Amygdala (tissue), 56 donors: ENCODE results near the gene MRPL12.

Experiments
- DNase-seq, 56 donors: peaks; one replicate each; lab custom pipeline; 2025; lab: John Stamatoyannopoulos, UW

The MRPL12 gene

DNA sequence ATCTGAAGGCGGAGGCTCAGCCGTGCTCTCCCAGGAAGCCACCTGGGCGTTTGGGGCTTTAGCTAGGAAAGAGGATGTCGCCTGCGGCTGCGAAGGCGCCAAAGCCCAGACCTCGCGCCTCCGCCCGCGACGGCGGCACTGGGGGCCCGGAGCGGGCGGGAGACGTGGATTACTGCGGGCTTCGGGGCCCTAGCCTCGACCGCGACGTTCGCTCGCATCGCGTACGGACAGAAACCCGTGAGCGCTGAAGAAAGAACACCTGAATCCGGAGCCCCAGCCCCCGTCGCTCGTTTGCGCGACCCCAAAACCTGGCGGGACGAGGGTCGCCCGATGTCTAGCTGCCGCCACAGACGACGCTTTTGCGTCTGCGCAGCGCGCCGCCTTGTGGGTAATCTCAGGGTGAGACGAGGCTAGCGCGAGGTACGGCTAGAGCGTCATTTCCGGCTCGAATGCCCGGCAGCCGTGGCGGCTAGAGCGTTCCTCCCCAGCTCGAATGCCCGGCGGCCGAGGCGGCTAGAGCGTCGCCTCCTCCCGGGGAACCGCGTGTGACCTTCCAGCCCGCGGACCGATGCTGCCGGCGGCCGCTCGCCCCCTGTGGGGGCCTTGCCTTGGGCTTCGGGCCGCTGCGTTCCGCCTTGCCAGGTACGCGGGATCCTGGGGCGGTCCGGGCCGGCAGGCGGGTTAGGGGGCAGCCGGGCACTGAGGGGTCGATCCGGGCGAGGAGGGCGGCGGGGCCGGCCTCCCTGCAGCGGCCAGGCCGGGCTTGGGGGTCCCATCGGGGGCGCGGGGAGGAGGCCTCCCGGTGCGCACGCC lies at the start of gene MRPL12:
Gene MRPL12 (plus strand): TSS at position 434 of the 813 bp plus-strand sequence. CDS start 135 bp downstream, at position 569.
- peak; percentile 61 to 97 (median 90) for DNase-seq

DNA sequence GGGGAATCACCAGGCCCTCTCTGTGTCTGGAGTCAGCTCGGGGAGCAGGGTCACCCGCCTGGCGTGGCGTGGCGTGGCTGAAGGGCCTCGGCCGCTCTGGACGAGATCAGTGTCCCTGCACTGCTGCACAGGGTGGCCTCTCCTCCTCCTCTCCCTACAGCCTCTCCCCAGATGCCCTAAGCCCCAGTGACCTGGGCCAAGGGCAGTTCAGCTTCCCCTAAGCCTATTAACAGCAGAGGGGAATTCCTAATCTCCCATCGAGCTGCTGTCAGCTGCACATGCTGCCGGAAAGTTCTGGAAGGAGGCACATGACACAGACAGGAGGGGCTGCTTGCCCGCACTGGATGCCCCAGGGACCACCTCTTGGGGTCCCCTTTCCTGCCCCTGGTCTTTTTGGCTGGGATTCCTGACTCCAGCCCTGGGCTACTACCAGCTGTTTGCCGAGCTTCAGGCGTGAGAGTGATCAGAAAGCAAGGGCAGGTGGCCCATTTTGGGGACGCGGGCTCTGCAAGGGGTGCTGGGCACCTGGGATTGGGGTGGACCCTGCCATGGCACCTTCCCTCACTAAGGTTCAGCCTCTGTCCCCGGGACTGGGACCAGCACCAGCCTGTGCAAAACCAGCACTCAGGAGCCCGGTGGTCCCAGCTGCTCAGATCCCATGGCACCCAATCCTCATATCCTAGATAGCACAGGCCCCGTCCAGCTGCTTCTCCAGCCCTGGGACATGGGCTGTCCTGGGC lies 47.6 kb upstream of the MRPL12 start:
- no peak for DNase-seq

DNA sequence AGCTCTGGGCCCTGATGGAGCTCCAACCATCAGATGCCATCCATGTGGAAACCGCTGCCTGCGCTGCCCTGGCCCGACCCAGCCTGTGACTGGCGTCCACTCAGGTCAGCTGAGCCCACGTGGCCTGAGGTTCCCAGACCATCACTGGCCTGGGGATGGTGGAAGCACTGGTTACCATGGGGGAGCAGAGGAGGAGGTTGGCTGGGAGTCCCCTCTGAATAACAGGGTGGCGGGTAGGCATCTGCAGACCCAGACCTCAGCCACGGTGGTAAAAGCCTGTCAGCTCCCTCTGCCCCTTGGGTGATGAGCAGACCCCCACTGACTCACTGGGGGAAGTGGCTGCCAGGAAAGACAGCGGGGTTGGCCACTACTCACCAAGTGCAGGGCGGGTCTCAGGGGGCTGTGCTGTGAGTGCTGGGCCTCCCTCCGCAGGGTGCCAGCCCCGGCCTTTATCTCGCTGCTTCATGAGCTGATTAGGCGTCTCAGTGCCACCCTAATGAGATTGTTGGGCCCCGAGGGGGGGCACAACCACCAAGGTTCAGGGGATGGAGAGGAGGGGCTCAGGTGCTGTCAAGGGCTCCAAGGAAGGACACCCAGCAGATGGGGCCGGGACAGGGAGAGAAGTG lies 46.9 kb upstream of the MRPL12 start, which contains the start of gene PDE6G:
Gene PDE6G (minus strand): TSS at position 425 of the 626 bp plus-strand sequence. CDS start 3,237 bp downstream, outside the sequence.
- no peak for DNase-seq

DNA sequence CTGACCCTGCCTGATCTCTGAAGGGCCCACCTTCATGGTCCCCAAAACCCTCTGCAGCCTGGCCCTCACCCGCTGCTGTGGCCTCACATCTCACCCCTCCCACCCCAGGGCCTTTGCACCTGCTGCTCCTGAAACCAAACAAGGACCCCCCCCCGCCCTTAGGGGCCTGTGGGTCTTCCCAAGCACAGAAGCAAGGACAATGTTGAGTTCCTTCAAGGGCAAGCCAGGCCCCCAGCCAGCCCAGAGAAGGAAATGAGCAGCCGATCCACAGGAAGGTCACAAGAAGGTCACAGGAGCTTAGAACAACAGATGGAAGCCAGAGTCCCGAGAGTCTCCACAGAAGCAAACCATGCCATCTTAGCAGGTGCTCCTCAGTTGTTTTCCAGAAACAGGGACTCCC lies 46.3 kb upstream of the MRPL12 start:
- no peak for DNase-seq

DNA sequence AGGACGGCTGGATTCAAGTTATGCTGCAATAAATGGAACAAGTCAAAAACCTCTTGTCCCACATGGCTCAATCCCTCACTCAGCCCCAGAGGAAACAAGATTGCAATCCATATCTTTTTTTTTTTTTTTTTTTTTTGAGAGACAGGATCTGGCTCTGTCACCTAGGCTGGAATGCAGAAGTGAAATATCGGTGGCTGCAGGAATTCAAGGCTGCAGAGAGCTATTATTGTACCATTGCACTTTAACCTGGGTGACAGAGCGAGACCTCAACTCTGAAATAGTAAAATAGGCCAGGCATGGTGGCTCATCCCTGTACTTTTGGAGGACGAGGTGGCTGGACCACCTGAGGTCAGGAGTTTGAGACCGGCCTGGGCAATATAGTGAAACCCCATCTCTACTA lies 44.1 kb upstream of the MRPL12 start:
- no peak for DNase-seq

DNA sequence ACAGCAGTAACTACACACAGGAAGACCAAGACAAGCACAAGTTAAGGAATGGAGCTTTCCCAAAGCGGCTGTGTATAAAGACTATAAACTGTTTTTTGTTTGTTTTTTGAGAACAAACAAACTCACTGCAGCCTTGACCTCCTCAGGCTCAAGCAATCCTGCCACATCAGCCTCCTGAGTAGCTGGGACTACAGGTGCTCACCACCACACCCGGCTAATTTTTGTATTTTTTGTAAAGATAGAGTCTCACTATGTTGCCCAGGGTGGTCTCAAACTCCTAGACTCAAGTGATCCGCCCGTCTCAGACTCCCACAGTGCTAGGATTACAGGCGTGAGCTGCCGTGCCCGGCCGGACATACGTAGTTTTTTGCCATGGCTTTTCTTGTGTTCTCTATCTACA lies 42.7 kb upstream of the MRPL12 start:
- no peak for DNase-seq

DNA sequence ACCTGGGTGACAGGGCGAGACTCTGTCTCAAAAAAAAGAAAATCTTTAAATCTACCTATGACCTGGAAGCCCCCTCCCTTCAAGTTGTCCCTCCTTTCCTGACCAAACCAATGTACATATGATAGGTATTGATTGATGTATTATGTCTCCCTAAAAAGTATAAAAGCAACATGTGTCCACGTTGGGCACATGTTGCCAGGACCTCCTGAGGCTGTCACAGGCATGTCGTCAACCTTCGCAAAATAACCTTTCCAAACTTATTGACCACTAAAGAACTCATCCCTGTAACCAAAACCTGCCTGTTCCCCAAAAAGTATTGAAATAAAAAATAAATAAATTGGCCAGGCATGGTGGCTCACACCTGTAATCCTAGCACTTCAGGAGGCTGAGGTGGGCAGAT lies 41.2 kb upstream of the MRPL12 start:
- DNase-seq: no peak

DNA sequence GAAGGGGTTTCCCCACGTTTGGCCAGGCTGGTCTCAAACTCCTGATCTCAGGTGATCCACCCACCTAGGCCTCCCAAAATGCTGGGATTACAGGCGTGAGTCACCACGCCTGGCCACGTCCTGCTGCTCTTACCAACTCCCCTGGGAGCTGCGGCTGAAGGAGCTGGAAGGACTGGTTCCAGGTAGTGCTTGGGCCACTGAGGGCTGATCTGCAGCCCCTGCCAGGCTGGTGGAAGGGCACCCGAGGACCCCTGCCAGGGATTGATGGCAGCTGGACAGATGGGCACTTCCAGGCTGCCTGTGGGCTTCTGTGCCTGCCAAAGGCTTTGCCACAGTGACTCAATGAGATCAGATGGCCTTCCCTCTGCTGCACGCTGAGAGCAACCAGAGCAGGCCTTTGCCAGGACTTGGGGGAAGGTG lies 39.1 kb upstream of the MRPL12 start:
- no peak for DNase-seq

DNA sequence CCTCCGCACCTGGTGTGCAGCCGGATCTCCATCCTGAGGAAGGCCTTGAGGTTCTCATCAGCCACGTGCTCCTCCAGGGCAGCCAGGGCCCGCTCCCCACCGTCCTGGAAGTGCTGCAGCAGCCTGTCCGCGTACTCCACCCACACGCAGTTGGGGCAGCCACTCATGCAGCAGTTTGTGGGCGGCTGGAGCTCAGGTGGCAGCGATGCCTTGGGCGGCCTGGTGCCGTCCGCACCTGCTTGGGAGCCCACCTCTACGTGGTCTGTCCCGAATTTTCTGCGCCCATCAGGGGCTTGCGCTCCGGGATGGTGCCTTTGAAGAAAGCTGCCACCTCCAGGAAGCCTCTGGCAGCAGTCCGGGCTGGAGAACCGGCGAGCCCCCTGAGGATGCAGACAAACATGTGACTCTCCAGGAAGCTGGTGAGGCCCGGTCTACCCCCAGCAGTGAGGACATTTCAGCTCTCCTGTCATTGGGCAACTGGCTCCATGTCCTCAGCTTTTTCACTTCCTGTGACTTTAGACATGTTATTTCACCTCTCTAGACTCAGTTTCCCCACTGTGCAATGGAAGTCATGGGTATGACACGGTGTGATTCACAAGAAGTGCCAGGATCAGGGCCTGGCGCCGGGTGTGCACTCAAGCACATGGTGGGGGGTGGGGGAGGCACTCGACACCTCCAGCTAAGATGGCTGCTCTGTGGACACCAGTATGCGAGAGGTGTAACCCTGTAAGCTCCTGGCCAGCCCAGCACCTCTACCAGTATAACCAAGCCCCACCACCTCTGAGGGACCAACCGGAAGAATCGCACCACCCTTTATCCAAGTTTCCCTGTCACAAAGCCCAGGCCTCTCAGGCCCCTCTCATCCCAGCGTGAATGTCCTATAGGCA lies 37.7 kb upstream of the MRPL12 start:
- DNase-seq: peak in 5 of 56 donors; percentile 7 to 31 (median 18)

DNA sequence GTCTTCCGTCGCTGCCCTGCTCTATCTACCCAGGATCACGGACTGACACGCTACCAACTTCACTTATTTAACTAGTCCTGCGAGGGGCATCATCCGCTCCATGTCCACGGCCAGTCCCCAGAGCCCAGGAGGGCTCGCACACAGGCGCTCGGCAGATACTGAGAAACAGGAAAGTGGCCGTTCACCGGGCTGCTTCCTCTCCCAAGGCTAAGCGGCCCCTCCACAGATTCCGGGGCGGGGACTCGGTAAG lies 37.1 kb upstream of the MRPL12 start:
- DNase-seq: no peak

DNA sequence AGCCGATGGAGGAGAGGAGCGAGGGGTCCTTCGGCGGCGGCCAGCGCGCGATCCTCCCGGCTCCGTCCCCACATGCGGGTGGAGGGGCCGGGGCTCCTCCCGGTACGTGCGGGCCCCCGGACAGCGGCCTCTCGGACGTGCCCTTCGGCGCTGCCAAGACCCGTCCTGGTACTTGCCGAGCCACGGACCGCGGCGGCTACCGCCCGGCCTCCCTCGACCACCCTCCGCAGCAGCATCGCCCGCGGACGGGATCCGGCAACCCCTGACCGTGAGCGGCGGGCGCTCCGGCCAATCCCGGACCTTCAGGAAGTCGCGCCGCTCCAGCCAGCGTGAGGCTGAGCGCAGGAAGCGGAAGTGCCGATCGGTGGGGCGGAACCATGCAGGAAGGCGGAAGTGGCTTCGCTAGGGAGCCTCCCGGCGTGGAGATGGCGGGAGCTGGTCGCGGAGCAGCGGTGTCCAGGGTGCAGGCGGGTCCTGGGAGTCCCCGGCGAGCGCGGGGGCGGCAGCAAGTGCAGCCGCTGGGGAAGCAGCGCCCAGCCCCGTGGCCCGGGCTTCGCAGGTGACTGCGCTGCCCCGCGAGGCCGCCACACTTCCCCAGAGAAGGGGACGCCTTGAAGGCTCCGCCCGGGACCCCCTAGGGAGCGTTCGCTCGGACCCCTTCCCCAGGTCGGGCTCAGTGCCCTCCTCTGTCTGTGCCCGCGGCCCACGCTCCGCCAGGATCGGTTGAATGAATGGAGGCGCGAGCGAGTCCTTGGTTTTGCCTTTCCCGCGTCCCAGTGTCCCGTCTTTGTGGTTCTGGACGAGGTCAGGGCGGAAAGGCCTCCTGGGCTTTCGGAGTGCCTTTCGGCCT lies 36.6 kb upstream of the MRPL12 start, which contains the start of the genes CCDC137 and OXLD1:
Gene CCDC137 (plus strand): TSS at position 396 of the 850 bp plus-strand sequence. CDS start 30 bp downstream, at position 426.
Gene OXLD1 (minus strand): TSS at position 264 of the 850 bp plus-strand sequence. CDS start 28 bp downstream, at position 236.
- DNase-seq: peak; percentile 73 to 97 (median 92)

DNA sequence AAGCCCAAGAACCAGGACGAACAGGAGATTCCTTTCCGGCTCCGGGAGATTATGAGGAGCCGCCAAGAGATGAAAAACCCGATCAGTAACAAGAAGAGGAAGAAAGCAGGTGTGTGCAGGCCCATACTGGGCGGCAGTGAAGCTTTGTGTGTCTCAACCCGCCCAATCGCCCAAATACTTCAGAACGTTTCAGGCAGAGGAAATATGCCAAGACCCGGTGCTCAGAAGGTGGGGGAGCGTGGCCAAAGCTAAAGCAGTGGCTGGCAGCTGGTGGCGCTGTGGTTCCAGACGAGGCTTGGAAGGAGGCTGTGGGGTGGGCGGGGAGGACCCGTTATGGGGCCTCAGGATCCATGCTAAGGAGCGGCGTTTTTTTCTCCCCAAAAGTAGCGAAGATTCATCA lies 35.4 kb upstream of the MRPL12 start:
- DNase-seq: no peak

DNA sequence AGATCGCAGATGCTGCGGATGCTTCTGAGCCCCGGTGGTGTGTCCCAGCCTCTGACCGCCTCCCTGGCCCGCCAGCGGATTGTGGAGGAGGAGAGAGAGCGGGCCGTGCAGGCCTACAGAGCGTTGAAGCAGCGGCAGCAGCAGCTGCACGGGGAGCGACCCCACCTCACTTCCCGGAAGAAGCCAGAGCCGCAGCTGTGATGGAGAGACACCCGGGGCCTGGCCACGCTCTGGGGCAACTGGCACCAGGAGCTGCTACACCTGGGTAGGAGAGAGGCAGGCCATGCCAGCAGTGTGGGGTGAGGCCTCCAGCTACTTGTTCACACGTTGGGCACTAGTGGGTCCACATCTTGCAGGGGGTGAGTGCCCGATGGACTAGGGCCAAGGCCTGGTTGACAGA lies 30.7 kb upstream of the MRPL12 start:
- DNase-seq: no peak

DNA sequence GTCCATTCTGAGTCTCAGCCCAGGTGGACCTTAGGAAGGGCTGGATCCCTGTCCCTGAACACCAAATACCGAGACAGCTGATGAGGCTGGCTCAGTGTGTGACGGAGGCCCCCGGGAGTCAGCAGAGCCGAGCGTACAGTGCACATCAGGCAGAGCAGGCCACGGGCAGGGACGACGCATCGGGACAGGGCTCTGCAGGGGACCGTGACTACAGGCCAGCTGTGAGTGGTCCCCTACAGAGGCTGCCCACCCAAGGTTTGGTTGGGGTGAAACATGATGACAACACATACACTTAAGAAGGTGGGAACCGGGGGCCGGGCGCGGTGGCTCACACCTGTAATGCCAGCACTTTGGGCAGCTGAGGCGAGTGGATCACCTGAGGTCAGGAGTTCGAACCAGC lies 30.2 kb upstream of the MRPL12 start:
- no peak for DNase-seq

DNA sequence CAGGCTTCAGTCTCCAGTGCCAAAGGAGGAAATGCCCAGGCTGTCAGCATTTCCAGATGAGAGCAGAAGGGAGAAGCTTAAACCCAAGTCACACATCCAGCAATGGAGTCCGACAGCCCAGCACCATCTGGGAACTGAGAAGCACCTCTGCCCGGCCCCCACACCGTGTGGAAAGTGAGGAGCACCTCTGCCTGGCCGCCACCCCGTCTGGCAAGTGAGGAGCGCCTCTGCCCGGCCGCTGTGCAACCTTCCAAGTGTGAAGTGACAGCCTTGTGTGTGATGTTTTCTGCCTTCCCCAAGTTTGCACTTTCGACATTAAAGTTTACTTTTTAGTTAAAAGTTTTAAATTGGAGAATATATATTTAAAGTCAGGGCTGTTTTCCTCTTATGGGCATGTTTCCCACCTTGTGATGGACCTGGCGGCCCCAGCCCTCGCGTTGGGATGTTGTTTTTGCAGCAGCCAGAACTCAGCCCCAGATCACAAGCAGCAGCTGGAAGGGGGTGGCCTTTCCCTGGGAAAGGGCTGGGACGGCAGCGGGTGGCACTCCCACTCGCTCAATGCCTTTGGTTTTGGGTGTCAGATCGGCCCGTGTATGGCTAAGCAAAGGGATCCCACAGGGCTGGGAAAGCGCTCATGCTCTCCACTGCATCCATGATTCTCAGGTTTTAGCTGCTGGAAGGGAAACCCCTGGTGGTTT lies 29.5 kb upstream of the MRPL12 start:
- DNase-seq: no peak

DNA sequence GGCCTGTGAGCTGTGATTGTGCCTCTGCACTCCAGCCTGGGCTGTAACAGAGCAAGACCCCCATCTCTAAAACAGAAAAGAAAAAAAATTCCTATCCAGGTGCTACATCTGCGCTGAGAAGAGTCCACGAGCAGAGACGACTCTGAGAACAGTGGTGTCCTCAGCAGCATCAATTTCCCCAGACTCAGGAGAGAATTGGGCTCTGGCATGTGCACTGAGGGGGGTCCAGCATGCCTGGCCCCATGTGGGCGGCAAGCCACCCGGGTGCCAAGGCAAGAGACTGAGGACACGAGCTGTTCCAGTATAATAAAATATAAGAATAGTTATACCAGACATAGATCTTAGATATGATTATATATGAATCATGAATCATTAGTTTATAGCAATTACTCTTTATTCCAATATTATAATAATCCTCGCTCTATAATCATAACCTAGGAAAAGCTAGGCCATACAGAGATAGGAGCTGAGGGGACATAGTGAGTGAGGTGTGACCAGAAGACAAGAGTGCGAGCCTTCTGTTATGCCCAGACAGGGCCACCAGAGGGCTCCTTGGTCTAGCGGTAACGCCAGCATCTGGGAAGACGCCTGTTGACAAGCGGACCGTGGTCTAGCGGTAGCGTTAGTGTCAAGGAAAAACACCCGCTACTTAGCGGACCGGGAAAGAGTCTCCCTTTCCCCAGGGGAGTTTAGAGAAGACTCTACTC lies 27.5 kb upstream of the MRPL12 start:
- peak in 16 of 56 donors; percentile 7 to 50 (median 34) for DNase-seq

DNA sequence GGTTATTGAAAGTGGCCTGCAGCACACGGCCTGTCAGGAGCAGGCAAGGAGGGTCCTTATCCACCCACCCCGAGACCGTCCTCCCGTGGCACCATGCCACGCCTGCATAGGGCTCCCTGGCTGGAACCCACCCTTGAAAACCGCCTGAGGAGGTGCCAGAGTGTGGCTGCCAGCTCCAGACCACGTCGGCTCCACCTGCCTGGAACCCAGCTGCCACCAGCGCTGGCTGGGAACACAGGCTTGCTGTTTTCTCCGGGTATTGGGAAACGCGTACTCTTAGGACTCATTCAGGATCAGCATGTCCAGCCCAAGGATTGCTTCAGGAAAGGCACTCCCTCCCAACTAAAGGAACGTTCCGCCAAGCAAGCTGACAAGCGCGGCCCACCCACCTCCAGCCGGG lies 26.3 kb upstream of the MRPL12 start:
- DNase-seq: peak in 5 of 56 donors; percentile 11 to 35 (median 24)

DNA sequence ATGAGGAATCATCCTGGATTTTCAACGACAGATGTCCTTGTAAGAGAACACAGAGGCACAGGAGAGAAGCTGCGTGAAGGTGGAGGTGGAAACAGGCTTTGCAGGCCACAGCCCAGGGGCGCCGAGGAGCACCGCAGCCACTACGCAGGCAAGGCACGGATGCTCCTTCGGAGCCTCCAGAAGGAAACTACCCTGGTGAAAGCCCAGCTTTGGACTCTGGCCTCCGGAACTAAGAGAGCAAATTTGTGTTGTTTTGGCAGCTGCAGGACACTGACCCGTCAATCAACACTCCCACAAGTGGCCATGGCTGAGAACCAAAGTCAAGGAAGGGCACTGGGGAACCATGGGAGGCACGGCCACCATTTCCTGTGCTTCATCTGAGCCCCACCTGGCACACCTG lies 23.0 kb upstream of the MRPL12 start:
- no peak for DNase-seq
